OCI-LY7 (cell line): ENCODE data around the gene KIAA1217. TPM values are rescaled to one million over a fixed set of nuclear protein-coding genes. Genes with fewer than 3 reads are reported as not detected.

Source experiments
- BruUV-seq: library from RNA; stranded (reverse); fragments of 400-500 nt; replicated peaks from 2 replicates; lab custom pipeline; 2021; lab: Mats Ljungman, UMichigan
- CTCF ChIA-PET: fragments of 300-600 bp; sonication (Branson Sonifier 250); formaldehyde crosslinking; loops from one replicate; lab custom pipeline; 2022; ENCODE audit warnings: antibody characterized with exemption; ENCODE audit not compliant: unreplicated experiment; lab: Charles Lee
- POLR2A ChIA-PET: fragments of 300-600 bp; sonication (Branson Sonifier 250); formaldehyde crosslinking; loops from one replicate; lab custom pipeline; 2022; ENCODE audit warnings: antibody characterized with exemption; lab: Charles Lee
- DNase-seq: peaks from one replicate; pipeline ENCODE4 v3.0.0-alpha.2; 2015; ENCODE audit warnings: low spot score
- H2AFZ ChIP-seq: fragments of 200-600 bp; sonication (generic), shearing (Covaris generic); 2 replicates; pipeline ENCODE4 v1.6.1; 2014; ENCODE audit warnings: mild to moderate bottlenecking, antibody characterized with exemption, low read length, moderate library complexity
- H3K27ac ChIP-seq: fragments of 200-600 bp; sonication (generic); 2 replicates; pipeline ENCODE4 v1.5.1; 2014; ENCODE audit warnings: mixed run types, low read depth, mild to moderate bottlenecking, moderate library complexity, low read length, inconsistent platforms; ENCODE audit not compliant: poor library complexity, severe bottlenecking
- H3K36me3 ChIP-seq: fragments of 200-600 bp; sonication (generic); 2 replicates; pipeline ENCODE4 v1.6.1; 2014; ENCODE audit warnings: mild to moderate bottlenecking, antibody characterized with exemption, low read length, moderate library complexity, mixed read lengths; ENCODE audit not compliant: insufficient read depth
- H3K4me1 ChIP-seq: fragments of 200-600 bp; sonication (generic); 2 replicates; pipeline ENCODE4 v1.5.1; 2014; ENCODE audit warnings: mild to moderate bottlenecking, low read length; ENCODE audit not compliant: insufficient read depth, poor library complexity, severe bottlenecking
- H3K4me2 ChIP-seq: fragments of 200-600 bp; sonication (generic); 2 replicates; pipeline ENCODE4 v1.6.1; 2014; ENCODE audit warnings: mild to moderate bottlenecking, low read length
- H3K4me3 ChIP-seq: fragments of 200-600 bp; sonication (generic); 2 replicates; pipeline ENCODE4 v1.5.1; 2014; ENCODE audit warnings: mild to moderate bottlenecking, low read depth, low read length; ENCODE audit not compliant: poor library complexity, severe bottlenecking
- H3K79me2 ChIP-seq: fragments of 200-600 bp; sonication (generic); 2 replicates; pipeline ENCODE4 v1.6.1; 2016; ENCODE audit warnings: low read depth, mild to moderate bottlenecking, low read length, moderate library complexity, mixed read lengths; ENCODE audit not compliant: insufficient read depth
- H3K9me2 ChIP-seq: fragments of 200-600 bp; sonication (generic); 2 replicates; pipeline ENCODE4 v1.6.1; 2016; ENCODE audit warnings: mild to moderate bottlenecking, low read length, mixed read lengths; ENCODE audit not compliant: insufficient read depth
- H3K9me3 ChIP-seq: fragments of 200-600 bp; sonication (generic); 2 replicates; pipeline ENCODE4 v1.6.1; 2014; ENCODE audit warnings: mild to moderate bottlenecking, mixed run types, low read length, mixed read lengths
- H4K20me1 ChIP-seq: fragments of 200-600 bp; sonication (generic); 2 replicates; pipeline ENCODE4 v1.6.1; 2014; ENCODE audit warnings: mild to moderate bottlenecking, antibody characterized with exemption, low read length, moderate library complexity, mixed read lengths; ENCODE audit not compliant: insufficient read depth
- EZH2phosphoT487 ChIP-seq: fragments of 200-600 bp; sonication (generic); IDR thresholded peaks from 2 replicates; pipeline ENCODE4 v1.6.1; 2018; ENCODE audit warnings: low read depth, borderline replicate concordance, mild to moderate bottlenecking, mixed run types, antibody characterized with exemption, low read length, moderate library complexity, mixed read lengths
- intact Hi-C: fragments of 100-400 bp; cut with micrococcal nuclease; formaldehyde crosslinking; loops from one replicate; pipeline ENCODE4 v1.10.0; 2022; ENCODE audit not compliant: unreplicated experiment
- total RNA-seq, 2 experiments: library from RNA; depleted of rRNA in 1 of 2; stranded (reverse); fragments of >200 nt in 1 of 2; shearing (Covaris generic) in 1 of 2; gene quantifications; 2 replicates each; pipeline ENCODE4 v1.2.3, GENCODE V29; 2014 to 2022
- TF ChIP-seq, protein P1 (sequence below): fragments of 200-600 bp; sonication (generic); conservative IDR thresholded peaks from 2 replicates; pipeline ENCODE4 v1.5.1; 2014; ENCODE audit warnings: mild to moderate bottlenecking, antibody characterized with exemption, low read length, moderate library complexity, mixed read lengths

Gene KIAA1217
- total RNA-seq, 2 experiments from 2014 or later, result not detected

DNA sequence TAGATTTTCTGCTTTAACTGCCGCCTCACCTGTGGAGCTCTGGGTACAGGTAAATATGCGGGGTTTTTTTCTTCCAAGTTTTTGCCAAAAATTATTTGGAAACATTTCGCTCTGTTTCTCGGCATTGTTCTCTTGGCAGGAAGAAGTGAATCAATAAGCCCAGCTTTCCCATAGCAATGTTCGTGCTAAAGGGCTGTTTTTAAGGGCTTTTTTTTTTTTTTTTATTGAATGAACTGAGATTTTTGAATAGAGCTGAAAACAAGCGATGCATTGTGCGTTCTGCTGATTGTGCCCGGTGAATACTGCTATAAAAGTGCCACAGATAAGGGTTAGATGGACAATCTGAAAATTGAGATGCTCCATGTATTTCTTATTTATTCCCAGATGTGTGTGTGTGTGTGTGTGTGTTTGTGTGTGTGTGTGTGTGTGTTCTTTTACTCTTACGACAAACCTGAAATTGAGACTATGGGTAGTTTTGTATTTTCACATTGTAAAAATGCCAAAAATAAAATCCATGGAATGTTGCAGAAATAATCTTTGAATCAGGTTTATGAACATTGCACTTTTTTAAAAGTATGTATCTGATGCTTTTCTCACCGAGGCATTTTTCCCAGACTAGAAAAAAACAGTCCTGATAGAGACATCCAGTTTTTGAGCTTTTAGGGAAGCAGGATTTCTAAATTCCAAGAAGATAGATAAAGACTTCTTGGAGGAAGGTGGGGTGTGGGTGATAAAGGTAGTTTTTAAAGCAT, 30.5 kb downstream of the KIAA1217 start:
- no peak for DNase-seq

DNA sequence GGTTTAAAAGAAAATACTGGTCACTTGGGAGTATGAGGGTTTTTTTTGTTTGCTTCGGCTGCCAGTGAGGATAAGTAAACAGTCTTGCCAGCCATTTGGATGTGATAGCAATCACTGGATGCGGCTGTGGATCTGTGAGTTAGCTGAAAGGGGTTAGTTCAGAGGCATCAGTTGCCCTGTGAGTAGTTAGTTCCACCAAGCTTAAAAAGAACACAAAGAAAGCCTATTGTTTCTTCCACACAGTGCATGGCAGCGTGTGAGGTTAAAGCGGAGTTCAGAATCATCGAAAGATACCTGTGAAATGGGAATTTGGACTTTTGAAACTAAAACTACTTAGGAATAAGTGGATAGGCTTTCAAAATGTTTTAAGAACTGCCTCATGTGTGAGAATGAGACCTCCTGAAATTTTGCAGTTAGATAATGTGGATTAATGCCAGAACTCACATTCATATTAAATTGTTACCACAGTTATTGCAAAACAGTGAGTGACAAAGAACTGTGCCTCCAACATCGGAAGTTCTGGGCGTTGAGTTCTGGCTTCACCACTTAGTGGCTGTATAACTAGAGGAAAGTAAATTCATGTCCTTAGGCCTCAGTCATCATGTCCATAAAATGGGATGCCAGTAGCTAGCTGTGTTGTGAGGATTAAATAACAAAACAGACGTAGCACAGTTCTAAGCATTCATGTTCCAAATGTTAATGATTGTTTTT, 31.3 kb downstream of the KIAA1217 start:
- intact Hi-C loops, result no loop called here
- no peak overlapping the region for H2AFZ ChIP-seq
- CTCF ChIA-PET, result no interaction called here
- no peaks in the 10 kb centered on the region for H4K20me1 ChIP-seq
- H3K27ac ChIP-seq, result no peak overlapping the region
- no peaks in the 10 kb centered on the region for H3K4me1 ChIP-seq
- no peaks in the 10 kb centered on the region for H3K9me2 ChIP-seq
- no peaks in the 10 kb centered on the region for H3K36me3 ChIP-seq
- no peak overlapping the region for H3K4me3 ChIP-seq
- no TSS peak for BruUV-seq
- no peaks in the 10 kb centered on the region for H3K9me3 ChIP-seq
- TF ChIP-seq, protein P1, sequence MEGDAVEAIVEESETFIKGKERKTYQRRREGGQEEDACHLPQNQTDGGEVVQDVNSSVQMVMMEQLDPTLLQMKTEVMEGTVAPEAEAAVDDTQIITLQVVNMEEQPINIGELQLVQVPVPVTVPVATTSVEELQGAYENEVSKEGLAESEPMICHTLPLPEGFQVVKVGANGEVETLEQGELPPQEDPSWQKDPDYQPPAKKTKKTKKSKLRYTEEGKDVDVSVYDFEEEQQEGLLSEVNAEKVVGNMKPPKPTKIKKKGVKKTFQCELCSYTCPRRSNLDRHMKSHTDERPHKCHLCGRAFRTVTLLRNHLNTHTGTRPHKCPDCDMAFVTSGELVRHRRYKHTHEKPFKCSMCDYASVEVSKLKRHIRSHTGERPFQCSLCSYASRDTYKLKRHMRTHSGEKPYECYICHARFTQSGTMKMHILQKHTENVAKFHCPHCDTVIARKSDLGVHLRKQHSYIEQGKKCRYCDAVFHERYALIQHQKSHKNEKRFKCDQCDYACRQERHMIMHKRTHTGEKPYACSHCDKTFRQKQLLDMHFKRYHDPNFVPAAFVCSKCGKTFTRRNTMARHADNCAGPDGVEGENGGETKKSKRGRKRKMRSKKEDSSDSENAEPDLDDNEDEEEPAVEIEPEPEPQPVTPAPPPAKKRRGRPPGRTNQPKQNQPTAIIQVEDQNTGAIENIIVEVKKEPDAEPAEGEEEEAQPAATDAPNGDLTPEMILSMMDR, result no peak
- no peak for TF ChIP-seq EZH2phosphoT487
- H3K79me2 ChIP-seq, result no peaks in the 10 kb centered on the region
- POLR2A ChIA-PET, result no interaction called here
- no peak for DNase-seq
- H3K4me2 ChIP-seq, result no peak overlapping the region

More for the DNA sequence above, 30.5 kb downstream of the KIAA1217 start:
- no peaks in the 10 kb centered on the region for H3K9me3 ChIP-seq
- H3K9me2 ChIP-seq, result no peaks in the 10 kb centered on the region
- H3K4me1 ChIP-seq, result no peaks in the 10 kb centered on the region
- no peaks in the 10 kb centered on the region for H4K20me1 ChIP-seq
- ChIA-PET POLR2A (no interaction called here), CTCF (no interaction called here)
- H3K36me3 ChIP-seq, result no peaks in the 10 kb centered on the region
- no peaks in the 10 kb centered on the region for H3K79me2 ChIP-seq
- H3K27ac ChIP-seq, result no peak overlapping the region
- no TSS peak for BruUV-seq
- no peak overlapping the region for H3K4me2 ChIP-seq
- no peak for TF ChIP-seq EZH2phosphoT487
- TF ChIP-seq, protein P1, result no peak
- H2AFZ ChIP-seq, result no peak overlapping the region
- intact Hi-C loops, result no loop called here
- no peak overlapping the region for H3K4me3 ChIP-seq
